GM19395 (cell line): ENCODE results near the gene PAPOLA.

Experiments
- ATAC-seq: cut with Tn5 transposase; IDR thresholded peaks from one replicate; pipeline ENCODE4 v1.9.1; 2021; ENCODE audit warnings: mild to moderate bottlenecking, moderate library complexity; ENCODE audit not compliant: unreplicated experiment

Gene PAPOLA

GRCh38 chr14:96564389-96564788, 62.2 kb downstream of the PAPOLA start:
- no peak for ATAC-seq

GRCh38 chr14:96565811-96566210, 63.6 kb downstream of the PAPOLA start:
- no peak for ATAC-seq

GRCh38 chr14:96567289-96567899, 65.2 kb downstream of the PAPOLA start:
- ATAC-seq = no peak

GRCh38 chr14:96568621-96569020, 66.4 kb downstream of the PAPOLA start:
- ATAC-seq = no peak

- no peak for ATAC-seq
Observed at GRCh38 chr14:96571311-96571710, 69.1 kb downstream of the PAPOLA start.

- ATAC-seq = no peak
Observed at GRCh38 chr14:96573473-96574100, 71.4 kb downstream of the PAPOLA start.

GRCh38 chr14:96574171-96574632, 72.0 kb downstream of the PAPOLA start:
- no peak for ATAC-seq

- no peak for ATAC-seq
Observed at GRCh38 chr14:96574633-96575632, 72.8 kb downstream of the PAPOLA start.

- ATAC-seq = no peak
Observed at GRCh38 chr14:96576359-96576758, 74.2 kb downstream of the PAPOLA start.

GRCh38 chr14:96576937-96577336, 74.8 kb downstream of the PAPOLA start:
- ATAC-seq = no peak

GRCh38 chr14:96578619-96579018, 76.4 kb downstream of the PAPOLA start:
- ATAC-seq = no peak

GRCh38 chr14:96579358-96579757, 77.2 kb downstream of the PAPOLA start:
- no peak for ATAC-seq

GRCh38 chr14:96579855-96580254, 77.7 kb downstream of the PAPOLA start:
- ATAC-seq = no peak

- no peak for ATAC-seq
Observed at GRCh38 chr14:96580566-96580965, 78.4 kb downstream of the PAPOLA start.

- no peak for ATAC-seq
Observed at GRCh38 chr14:96581026-96581425, 78.8 kb downstream of the PAPOLA start.

- ATAC-seq = no peak
Observed at GRCh38 chr14:96581902-96582301, 79.7 kb downstream of the PAPOLA start.

GRCh38 chr14:96582411-96582961, 80.3 kb downstream of the PAPOLA start:
- ATAC-seq = no peak

GRCh38 chr14:96582995-96583394, 80.8 kb downstream of the PAPOLA start:
- no peak for ATAC-seq

GRCh38 chr14:96583569-96584041, 81.4 kb downstream of the PAPOLA start:
- no peak for ATAC-seq

GRCh38 chr14:96584199-96584906, 82.2 kb downstream of the PAPOLA start:
- no peak for ATAC-seq
